HG03159 (cell line): Measurements from ENCODE around the gene KIF23.

Source experiments
- ATAC-seq: cut with Tn5 transposase; IDR thresholded peaks from one replicate; pipeline ENCODE4 v1.9.1; 2021; ENCODE audit warnings: mild to moderate bottlenecking, moderate library complexity; ENCODE audit not compliant: unreplicated experiment

Gene KIF23

DNA sequence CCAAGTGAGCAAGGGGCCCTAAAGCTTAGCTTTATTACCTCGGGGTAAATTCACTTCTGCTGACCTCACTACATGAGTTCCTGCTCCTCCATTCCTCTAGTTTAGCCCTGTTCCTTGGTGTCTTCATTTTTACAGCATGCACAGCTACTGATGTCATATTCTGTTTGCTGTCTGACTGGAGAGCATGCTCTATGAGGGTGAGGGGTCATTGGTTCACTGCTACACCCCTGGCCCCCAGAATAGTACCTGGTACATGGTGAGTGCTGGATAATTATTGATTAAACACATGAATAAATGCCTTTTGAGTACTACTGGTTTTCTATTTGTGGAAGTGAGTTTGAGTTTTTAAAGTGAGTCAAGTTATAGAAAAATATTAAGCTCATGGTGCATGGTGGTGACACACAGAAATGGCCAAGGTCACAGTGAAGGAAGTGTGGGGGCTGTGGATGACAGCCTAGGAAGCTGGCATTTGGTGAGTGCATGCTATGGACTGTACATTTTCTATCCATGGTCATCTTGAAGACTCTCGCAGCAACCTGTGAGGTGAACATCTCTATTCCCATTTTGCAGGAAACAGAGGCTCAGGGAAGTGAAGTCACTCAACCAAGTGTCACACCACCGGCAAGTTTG lies 72.4 kb downstream of the KIF23 start:
- ATAC-seq, result no peak

DNA sequence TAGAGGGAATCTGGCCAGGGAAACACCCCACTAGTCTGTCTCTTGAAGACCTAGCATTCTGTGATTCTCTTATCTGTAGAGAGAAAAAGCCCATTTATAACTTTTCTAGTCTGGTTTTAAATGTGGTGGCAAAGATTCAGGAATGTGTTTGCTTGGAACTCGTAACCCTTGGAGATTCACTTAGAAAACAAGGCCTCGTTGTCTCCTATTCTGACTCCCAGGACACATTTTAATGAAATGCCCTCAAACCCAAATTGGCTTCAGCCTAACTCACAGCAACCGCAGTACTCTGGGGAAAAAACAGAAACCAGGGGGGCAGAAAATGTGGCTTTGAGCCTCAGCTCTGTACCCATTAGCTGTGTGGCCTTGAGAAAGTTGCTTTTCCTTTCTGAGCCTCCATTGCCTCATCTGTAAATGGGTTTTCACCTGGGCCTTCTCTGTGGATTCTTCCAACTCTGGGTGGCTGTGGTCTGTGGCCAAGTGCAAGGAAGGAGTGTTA lies 75.0 kb downstream of the KIF23 start:
- ATAC-seq, result no peak

DNA sequence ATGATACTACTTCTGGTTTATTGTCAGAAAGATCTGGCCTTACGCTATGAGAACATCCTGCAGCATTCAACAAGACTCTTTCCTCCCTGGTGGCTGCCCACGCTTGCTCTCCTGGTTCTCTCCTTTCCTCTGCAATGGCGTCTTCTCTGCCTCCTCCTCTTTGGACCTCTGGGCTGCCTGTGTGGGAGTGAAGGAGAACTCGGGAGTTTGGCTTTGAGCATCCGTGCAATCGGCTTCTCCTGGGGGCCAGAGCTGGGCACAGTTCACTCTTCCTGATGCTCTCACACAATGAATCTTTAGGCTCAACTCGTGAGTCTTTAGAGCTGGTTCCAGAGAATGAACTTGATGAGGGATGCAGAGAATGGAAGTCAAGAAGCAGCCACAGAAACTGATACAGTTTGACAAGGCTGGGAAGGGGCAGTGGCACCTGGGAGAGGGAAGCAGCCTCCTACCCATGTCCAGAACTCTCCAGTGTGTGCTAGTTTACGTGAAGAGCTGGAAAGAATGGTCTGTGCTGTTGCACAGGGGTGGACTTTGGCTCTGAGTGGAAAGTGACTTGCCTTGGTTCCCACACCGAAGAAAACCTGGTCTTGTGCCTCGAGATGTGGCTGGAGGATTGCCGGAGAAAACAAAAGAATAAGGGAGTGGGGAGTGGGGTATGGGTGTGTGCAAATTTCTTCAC lies 76.3 kb downstream of the KIF23 start:
- ATAC-seq, result no peak

DNA sequence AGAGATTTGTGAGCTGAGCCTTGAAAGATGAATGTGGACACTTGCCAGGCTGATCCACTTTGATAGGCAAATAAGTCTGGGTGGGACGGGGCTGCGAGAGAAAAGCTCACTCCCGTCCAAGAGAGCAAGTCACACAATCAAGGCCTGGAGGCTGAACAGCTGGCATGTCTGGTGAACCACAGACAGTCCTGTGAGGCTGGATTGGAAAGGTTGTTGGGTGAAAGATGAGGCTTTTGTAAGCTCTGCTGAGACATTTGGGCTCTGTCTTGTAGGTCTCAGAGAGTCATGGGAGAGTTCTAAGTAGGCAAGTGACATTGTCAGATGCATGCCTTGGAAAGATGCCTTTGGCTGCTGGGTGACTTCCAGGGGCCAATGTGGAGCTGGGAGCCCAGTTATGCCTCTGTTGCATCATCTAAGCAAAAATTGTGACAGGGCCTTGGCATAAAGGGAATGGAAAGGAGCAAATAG lies 76.9 kb downstream of the KIF23 start:
- ATAC-seq, result no peak

DNA sequence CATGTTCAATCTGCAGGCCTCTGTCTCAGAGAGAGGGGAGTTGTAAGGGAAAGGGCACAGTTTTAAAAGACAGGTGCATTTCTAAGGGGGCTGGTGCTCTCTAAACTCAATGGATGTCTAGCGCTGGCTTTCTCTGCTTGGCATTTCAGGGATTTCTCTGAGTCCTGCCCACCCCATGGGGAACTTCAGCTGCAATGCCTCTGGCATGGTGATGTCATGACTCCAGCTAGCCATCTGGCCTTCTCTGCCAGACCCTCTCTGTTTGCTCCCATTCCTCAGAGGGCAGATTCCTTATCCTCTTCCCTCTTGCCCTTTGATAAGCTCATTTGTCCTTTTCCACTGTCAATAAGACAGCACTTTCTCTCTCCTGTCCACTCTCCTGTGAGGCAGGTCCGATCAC lies 79.3 kb downstream of the KIF23 start:
- no peak for ATAC-seq

DNA sequence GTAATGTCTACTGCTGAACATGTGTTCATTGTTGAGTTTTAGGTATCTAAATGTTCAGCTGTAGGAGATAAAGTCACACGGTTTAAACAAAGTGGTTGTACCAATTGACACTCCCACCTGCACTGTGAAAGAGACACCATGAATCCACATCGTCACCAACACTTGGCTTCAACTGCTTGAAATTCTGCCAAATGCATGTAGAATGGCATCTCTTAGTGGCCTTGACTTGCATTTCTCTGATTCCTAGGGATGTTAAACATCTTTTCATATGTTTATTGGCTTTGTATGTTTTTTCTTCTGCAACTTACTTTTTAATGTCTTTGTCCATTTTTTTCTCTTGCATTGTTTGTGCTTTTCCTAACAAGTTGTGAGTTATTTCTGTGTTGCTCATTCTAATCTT lies 81.9 kb downstream of the KIF23 start:
- no peak for ATAC-seq

DNA sequence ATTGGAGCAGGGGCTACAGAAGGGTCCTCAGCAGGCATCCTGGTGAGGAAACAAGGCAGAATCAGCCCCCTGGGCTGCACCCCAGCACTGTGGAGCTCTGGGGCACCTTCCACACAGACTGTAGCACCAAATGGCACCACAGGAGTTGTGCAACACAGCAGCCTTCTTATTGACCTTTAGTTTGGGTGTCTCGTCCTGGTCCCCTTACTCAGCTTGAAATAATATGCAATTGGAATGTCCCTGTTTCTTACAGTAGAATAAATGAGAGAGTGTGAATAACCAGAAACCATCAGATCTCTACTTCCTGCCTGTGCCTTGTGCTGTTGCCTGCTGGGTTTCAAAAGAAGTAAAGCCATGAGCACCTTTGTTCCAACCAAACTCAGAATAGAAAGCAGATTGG lies 82.9 kb downstream of the KIF23 start:
- ATAC-seq, result no peak

DNA sequence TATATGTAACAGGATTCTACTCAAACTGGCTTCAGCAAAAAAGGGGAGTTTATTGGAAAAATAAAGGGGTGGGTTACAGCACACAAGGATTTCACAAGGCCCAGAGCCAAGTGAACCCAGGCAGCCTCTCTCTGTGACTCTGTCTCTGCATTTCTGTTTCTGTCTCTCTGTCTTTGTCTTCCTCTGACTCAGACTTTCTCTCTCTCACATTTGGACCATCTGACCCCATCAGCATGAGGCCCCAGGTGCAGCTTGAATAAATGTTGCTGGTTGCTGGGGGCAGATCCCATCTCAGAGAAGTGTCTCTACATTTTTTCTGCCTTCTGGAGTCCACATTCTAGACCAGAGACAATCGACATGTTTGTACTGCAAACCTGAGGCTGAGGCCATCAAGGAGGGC lies 83.5 kb downstream of the KIF23 start:
- ATAC-seq, result no peak
